K562 (cell line): ENCODE data around the gene HOXA2. TPM values are rescaled to one million over a fixed set of nuclear protein-coding genes. Genes with fewer than 3 reads are reported as not detected.

Experiments
- ATAC-seq: fragments of 200-7000 bp; cut with Tn5 transposase; 3 replicates; pipeline ENCODE4 v1.9.1; 2020; ENCODE audit warnings: moderate library complexity
- BruUV-seq: library from RNA; stranded (reverse); fragments of 400-500 nt; replicated peaks from 2 replicates; lab custom pipeline; 2021; lab: Mats Ljungman, UMichigan
- CTCF ChIA-PET: fragments of 300-600 bp; formaldehyde crosslinking; extraction: SDS; loops from one replicate; lab custom pipeline; 2021; ENCODE audit warnings: low intra/inter-chr PET ratio; lab: Yijun Ruan, JAX
- POLR2A ChIA-PET: fragments of 300-600, 350-650 bp; sonication (Branson Sonifier 250); formaldehyde crosslinking; extraction: SDS; loops from one replicate; lab custom pipeline; 2021; ENCODE audit warnings: antibody characterized with exemption, inconsistent platforms; lab: Yijun Ruan, JAX
- DNase-seq, 4 experiments: peaks; one replicate each; pipeline versions ENCODE4 v3.0.0 to v3.0.0-alpha.2; 2011 to 2018; ENCODE audit warnings: low spot score in 3 of 4, mixed read lengths in 3 of 4; ENCODE audit errors: extremely low read depth in 1 of 4
- FAIRE-seq: peaks from 2 replicates; lab custom pipeline; 2011; peaks lifted over from hg19 to GRCh38; lab: Jason Lieb, UNC
- H2AFZ ChIP-seq: 2 replicates; pipeline ENCODE4 v1.6.0; 2011; ENCODE audit warnings: low read depth, low read length, control low read depth, inconsistent platforms
- H3K27ac ChIP-seq: fragments of 200-600 bp; 3 replicates; pipeline ENCODE4 v1.8.0; 2011; ENCODE audit warnings: low read depth, mild to moderate bottlenecking, control low read depth, inconsistent platforms, low read length, moderate library complexity, mixed read lengths; ENCODE audit errors: extremely low read depth
- H3K27me3 ChIP-seq, 2 experiments: fragments of 300-600 bp in 1 of 2; 2 replicates in 1 of 2; 3 replicates in 1 of 2; pipeline versions ENCODE4 v1.6.0 to v1.8.0; 2011; ENCODE audit warnings: inconsistent platforms in 2 of 2, low read length in 2 of 2, mild to moderate bottlenecking in 1 of 2, mixed read lengths in 1 of 2, moderate library complexity in 1 of 2; ENCODE audit not compliant: control insufficient read depth in 2 of 2, insufficient read depth in 2 of 2
- H3K36me3 ChIP-seq: fragments of 300-600 bp; 3 replicates; pipeline ENCODE4 v1.8.0; 2011; ENCODE audit warnings: mild to moderate bottlenecking, low read length, inconsistent platforms; ENCODE audit not compliant: control insufficient read depth, insufficient read depth
- H3K4me1 ChIP-seq, 2 experiments: fragments of 200-600 bp in 1 of 2; replicated peaks in 1 of 2; 2 replicates in 1 of 2; 3 replicates in 1 of 2; pipeline versions ENCODE4 v1.5.1 to v1.8.0; 2011; ENCODE audit warnings: inconsistent platforms in 2 of 2, low read length in 2 of 2, mild to moderate bottlenecking in 1 of 2, mixed read lengths in 1 of 2, moderate library complexity in 1 of 2; ENCODE audit not compliant: control insufficient read depth in 2 of 2, insufficient read depth in 2 of 2
- H3K4me2 ChIP-seq: 2 replicates; pipeline ENCODE4 v1.6.1; 2011; ENCODE audit warnings: low read length, control low read depth, inconsistent platforms, mixed read lengths; ENCODE audit not compliant: insufficient read depth
- H3K4me3 ChIP-seq: fragments of 200-600 bp; sonication (generic), shearing (Covaris generic); 2 replicates; pipeline ENCODE4 v1.5.1; 2016; ENCODE audit warnings: control low read depth, inconsistent platforms
- H3K79me2 ChIP-seq: fragments of 200-600 bp; 3 replicates; pipeline ENCODE4 v1.8.0; 2011; ENCODE audit warnings: low read length, inconsistent platforms; ENCODE audit not compliant: control insufficient read depth, insufficient read depth
- H3K9ac ChIP-seq, 2 experiments: 2 replicates each; pipeline versions ENCODE4 v1.6.0 to v1.6.1; 2011; ENCODE audit warnings: low read depth in 2 of 2, low read length in 2 of 2, control low read depth in 1 of 2, inconsistent platforms in 1 of 2, mild to moderate bottlenecking in 1 of 2, mixed read lengths in 1 of 2; ENCODE audit not compliant: insufficient read depth in 1 of 2
- H3K9me1 ChIP-seq: one replicate; pipeline ENCODE4 v1.6.0; 2011; ENCODE audit warnings: inconsistent platforms, mild to moderate bottlenecking, low read length, moderate library complexity; ENCODE audit not compliant: control insufficient read depth, insufficient read depth
- H3K9me3 ChIP-seq: replicated peaks from 2 replicates; pipeline ENCODE4 v1.5.1; 2011; ENCODE audit warnings: low read depth, low read length, inconsistent platforms; ENCODE audit not compliant: control insufficient read depth, insufficient read depth
- H4K20me1 ChIP-seq: replicated peaks from 2 replicates; pipeline ENCODE4 v1.6.1; 2011; ENCODE audit warnings: low read length, inconsistent platforms, mixed read lengths; ENCODE audit not compliant: control insufficient read depth, insufficient read depth
- ZBTB17 ChIP-seq: fragments of 450-650 bp; formaldehyde crosslinking; IDR thresholded peaks from 2 replicates; pipeline ENCODE4 v1.4.0; 2020; ENCODE audit warnings: mild to moderate bottlenecking
- ZNF282 ChIP-seq: sonication (generic); formaldehyde crosslinking; IDR thresholded peaks from 2 replicates; pipeline ENCODE4 v1.8.1; 2023; ENCODE audit warnings: missing genetic modification reagents
- ZNF318 ChIP-seq, 2 experiments: fragments of 450-650 bp; IDR thresholded peaks; 2 replicates each; pipeline ENCODE4 v1.6.1; 2016; ENCODE audit warnings: mild to moderate bottlenecking in 2 of 2, borderline replicate concordance in 1 of 2, low read depth in 1 of 2, moderate library complexity in 1 of 2
- WGBS: fragments of 100-300 bp; shearing (Covaris generic); methylation state at CpG from one replicate; pipeline ENCODE4 v1.1.6; 2016; ENCODE audit warnings: low coverage, mixed read lengths; ENCODE audit not compliant: insufficient coverage; ENCODE audit errors: missing lambda C conversion rate; 5-methylcytosine and 5-hydroxymethylcytosine counted together
- in situ Hi-C: fragments of 300-500 bp; cut with MboI; formaldehyde crosslinking; loops from 4 replicates; pipeline ENCODE4 v1.15.0; 2018; ENCODE audit warnings: inconsistent platforms, mixed read lengths
- intact Hi-C: fragments of 100-400 bp; cut with micrococcal nuclease; formaldehyde crosslinking; loops from 2 replicates; pipeline ENCODE4 v1.14.2; 2022
- polyA plus RNA-seq, 8 experiments: library from polyadenylated mRNA; depleted of rRNA in 4 of 8; stranded (reverse) in 5 of 8; unstranded in 3 of 8; fragments of >200 nt; fragmentation: Nextera tagmentation in 2 of 8; fragmentation: Illumina TruSeq in 1 of 8; extraction: Ambion mirVana in 2 of 8; extraction: Trizol in 1 of 8; gene quantifications; 2 replicates each; pipeline versions ENCODE4 v1.2.1 to v1.2.3, GENCODE V29; 2011 to 2014; ENCODE audit warnings: inconsistent platforms in 1 of 8, missing spikeins in 1 of 8
- total RNA-seq, 7 experiments: library from RNA; depleted of rRNA in 6 of 7; stranded (reverse); fragments of >200 nt in 6 of 7; fragmentation: Illumina TruSeq in 2 of 7; extraction: Trizol in 2 of 7; gene quantifications; 2 replicates each; pipeline versions ENCODE4 v1.2.1 to v1.2.3, GENCODE V29; 2011 to 2021; ENCODE audit warnings: low replicate concordance in 1 of 7

The HOXA2 gene
- total and polyA plus RNA-seq, 9 of the 15 experiments (the other 6 are each of a cell fraction or from before 2014, with no cell fraction given), result 0.04 TPM; not detected in 8

- no peak for TF ChIP-seq ZNF282 (CRISPR knock-in tag)
- no peak for TF ChIP-seq ZNF318 (IDR thresholded peaks at IDR 0.05; ENCODE audit: borderline replicate concordance in 1 of 2, low read depth in 1 of 2)
- TF ChIP-seq ZBTB17 (CRISPR knock-in tag), result no peak
- FAIRE-seq, result no peak
- in situ Hi-C loops, result loop anchor here (5.0 kb wide), 1 partner anchor 49 kb away; no protein-coding TSS in a partner anchor
- Histone ChIP-seq H3K9ac (no peak overlapping the region), H4K20me1 (no peaks in the 10 kb centered on the region; the same call in none of the 2 replicates), H2AFZ (no peak overlapping the region), H3K9me3 (no peaks in the 10 kb centered on the region), H3K79me2 (no peaks in the 10 kb centered on the region), H3K4me3 (no peak overlapping the region), H3K27me3 (peaks cover 21 to 54% of the 10 kb centered on the region in 2 experiments; a peak in 4 of 5 replicates), H3K27ac (no peak overlapping the region), H3K4me1 (no peaks in the 10 kb centered on the region), H3K36me3 (no peaks in the 10 kb centered on the region), H3K4me2 (no peak overlapping the region), H3K9me1 (no peaks in the 10 kb centered on the region)
- no peak for ATAC-seq
- intact Hi-C loops, result no loop called here
- no peak for DNase-seq
- CTCF ChIA-PET, result interaction anchor here (0.7 kb wide), 1 partner anchor 35 kb away, joined by 3 read pairs; no protein-coding TSS in a partner anchor
- WGBS, result 1% methylated on average over 5 of the region's 5 CpGs
- POLR2A ChIA-PET, result interaction anchor here (0.6 kb wide), 1 partner anchor 21 kb away, joined by 3 read pairs; no protein-coding TSS in a partner anchor
- no TSS peak for BruUV-seq
Measured at GRCh38 chr7:27125986-27126394, 23.5 kb upstream of the HOXA2 start.
